HEK293T (cell line): ENCODE data around the gene PIEZO1.

Experiments used
- ARNT ChIP-seq: fragments of 450-650 bp; IDR thresholded peaks from 2 replicates; pipeline ENCODE4 v1.6.1; 2017; ENCODE audit warnings: mild to moderate bottlenecking
- HDGF ChIP-seq: fragments of 450-650 bp; IDR thresholded peaks from 2 replicates; pipeline ENCODE4 v1.6.1; 2017; ENCODE audit warnings: antibody characterized with exemption, borderline replicate concordance
- LEF1 ChIP-seq: fragments of 450-650 bp; IDR thresholded peaks from 2 replicates; pipeline ENCODE4 v1.6.1; 2017; ENCODE audit warnings: mild to moderate bottlenecking, borderline replicate concordance
- SP1 ChIP-seq: fragments of 450-650 bp; IDR thresholded peaks from 2 replicates; pipeline ENCODE4 v1.6.1; 2017
- SUZ12 ChIP-seq: fragments of 450-650 bp; IDR thresholded peaks from 2 replicates; pipeline ENCODE4 v1.6.1; 2016; ENCODE audit warnings: mild to moderate bottlenecking
- TARDBP ChIP-seq: fragments of 450-650 bp; IDR thresholded peaks from 2 replicates; pipeline ENCODE4 v1.6.1; 2016
- ZNF384 ChIP-seq: fragments of 450-650 bp; IDR thresholded peaks from 2 replicates; pipeline ENCODE4 v1.6.1; 2016

DNA sequence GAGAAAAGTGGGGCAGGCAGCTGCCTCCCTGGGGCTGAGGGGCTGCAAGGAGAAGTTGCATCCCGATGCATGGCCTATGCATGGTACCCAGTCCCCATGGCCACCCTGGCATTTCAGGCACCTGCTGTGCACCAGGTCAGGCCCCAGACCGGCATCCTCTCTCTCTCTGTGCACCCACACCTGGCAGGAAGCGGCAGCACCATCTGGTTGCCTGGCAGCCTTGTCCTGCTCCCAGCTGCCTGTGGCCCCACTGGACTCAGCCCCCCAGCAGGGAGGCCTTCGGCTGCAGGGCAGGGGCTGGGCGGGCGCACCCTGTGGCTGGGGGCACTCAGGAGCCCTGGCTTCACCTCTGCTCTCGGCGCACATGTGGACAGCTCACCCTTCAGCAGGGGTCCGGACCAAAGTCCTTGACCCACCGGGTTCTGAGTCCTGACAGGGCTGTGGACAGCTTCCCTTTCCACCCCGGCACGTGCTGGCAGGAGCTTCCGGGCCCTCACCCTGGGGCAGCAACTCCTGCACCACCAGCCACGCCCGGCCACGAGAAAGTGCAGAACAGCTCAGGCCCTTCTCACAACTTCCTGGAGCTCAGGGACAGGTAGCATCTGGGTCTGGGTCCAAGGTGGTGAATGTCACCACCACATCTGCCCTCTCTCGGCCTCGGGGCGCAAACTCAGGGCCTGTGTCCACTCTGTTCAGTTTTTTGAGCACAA lies 42.0 kb downstream of the PIEZO1 start:
- TF ChIP-seq SUZ12 (no peak), ARNT (no peak), ZNF384 (no peak), HDGF (no peak), LEF1 (no peak), SP1 (no peak), TARDBP (no peak)
